ENCODE data around the gene FAM222A.

The FAM222A gene

GRCh38 chr12:109777544-109777943 lies 63.9 kb downstream of the FAM222A start:
- peak; percentile 29 to 38 (median 36) for DNase-seq

- DNase-seq, result no peak
These were observed 65.1 kb downstream of the FAM222A start for GRCh38 chr12:109778684-109779083.

- DNase-seq, result peak in 2 of 3 donors; percentile 19 to 35
These were observed 65.8 kb downstream of the FAM222A start for GRCh38 chr12:109779382-109779781.

- no peak for DNase-seq
These were observed 68.2 kb downstream of the FAM222A start for GRCh38 chr12:109781668-109782325.

GRCh38 chr12:109782326-109782703 lies 68.7 kb downstream of the FAM222A start:
- no peak for DNase-seq

GRCh38 chr12:109783135-109783964 lies 69.7 kb downstream of the FAM222A start:
- no peak for DNase-seq

GRCh38 chr12:109783965-109784244 lies 70.3 kb downstream of the FAM222A start:
- DNase-seq, result no peak

- DNase-seq, result no peak
These were observed 72.2 kb downstream of the FAM222A start for GRCh38 chr12:109785854-109786253.

GRCh38 chr12:109786799-109787198 lies 73.2 kb downstream of the FAM222A start:
- DNase-seq, result no peak

- no peak for DNase-seq
These were observed 76.0 kb downstream of the FAM222A start for GRCh38 chr12:109789526-109790048.

- DNase-seq, result no peak
These were observed 79.4 kb downstream of the FAM222A start for GRCh38 chr12:109792992-109793391.

- DNase-seq, result no peak
These were observed 79.8 kb downstream of the FAM222A start for GRCh38 chr12:109793411-109793810.

GRCh38 chr12:109793826-109794501 lies 80.3 kb downstream of the FAM222A start:
- no peak for DNase-seq

GRCh38 chr12:109795023-109795422 lies 81.4 kb downstream of the FAM222A start:
- DNase-seq, result peak in 1 of 3 donors; percentile 29

- DNase-seq, result no peak
These were observed 82.4 kb downstream of the FAM222A start for GRCh38 chr12:109796057-109796456.

- DNase-seq, result peak in 1 of 3 donors; percentile 22
These were observed 84.5 kb downstream of the FAM222A start for GRCh38 chr12:109797905-109798669.

- DNase-seq, result no peak
These were observed 85.1 kb downstream of the FAM222A start for GRCh38 chr12:109798691-109799090.

GRCh38 chr12:109800536-109800935 lies 86.9 kb downstream of the FAM222A start:
- DNase-seq, result no peak

GRCh38 chr12:109802828-109803227 lies 89.2 kb downstream of the FAM222A start:
- no peak for DNase-seq

- DNase-seq, result no peak
These were observed 90.1 kb downstream of the FAM222A start for GRCh38 chr12:109803678-109804077.

- peak; percentile 62 to 74 (median 74) for DNase-seq
These were observed 91.5 kb downstream of the FAM222A start for GRCh38 chr12:109804820-109805761.

Measured in suppressor macrophage treated with lipopolysaccharide for 1 hour (primary cell).